Smooth muscle cell (in vitro differentiated cells): ENCODE measurements around the gene MICAL3. TPM values are rescaled to one million over a fixed set of nuclear protein-coding genes. Genes with fewer than 3 reads are reported as not detected.
"Not testable (repeated sequence)": the region's sequence is repeated elsewhere in the genome, so short reads cannot be mapped to it uniquely, and the experiment has no call there.

Experiments
- DNase-seq: peaks from one replicate; lab custom pipeline; 2025; ENCODE audit not compliant: unreplicated experiment; lab: John Stamatoyannopoulos, UW
- H2AFZ ChIP-seq: fragments of 200-600 bp; sonication (generic); 2 replicates; pipeline ENCODE4 v1.6.0; 2016; ENCODE audit warnings: antibody characterized with exemption, low read depth, mild to moderate bottlenecking
- H3F3A ChIP-seq: fragments of 200-600 bp; sonication (generic); 2 replicates; pipeline ENCODE4 v1.6.0; 2017; ENCODE audit warnings: antibody characterized with exemption, low read depth
- H3K27ac ChIP-seq: fragments of 200-600 bp; sonication (generic); 2 replicates; pipeline ENCODE4 v1.5.1; 2016; ENCODE audit warnings: low read depth, mild to moderate bottlenecking
- H3K27me3 ChIP-seq: fragments of 200-600 bp; sonication (generic); 2 replicates; pipeline ENCODE4 v1.6.1; 2016; ENCODE audit warnings: low read depth, mild to moderate bottlenecking
- H3K36me3 ChIP-seq: fragments of 200-600 bp; sonication (generic); 2 replicates; pipeline ENCODE4 v1.5.1; 2016; ENCODE audit warnings: low read depth
- H3K4me1 ChIP-seq: fragments of 200-600 bp; sonication (generic); 2 replicates; pipeline ENCODE4 v1.5.1; 2016; ENCODE audit warnings: low read depth
- H3K4me2 ChIP-seq: fragments of 200-600 bp; sonication (generic); 2 replicates; pipeline ENCODE4 v1.6.0; 2016; ENCODE audit warnings: mild to moderate bottlenecking
- H3K4me3 ChIP-seq: fragments of 200-600 bp; sonication (generic); 2 replicates; pipeline ENCODE4 v1.5.1; 2016; ENCODE audit warnings: mild to moderate bottlenecking
- H3K79me2 ChIP-seq: fragments of 200-600 bp; sonication (generic); 2 replicates; pipeline ENCODE4 v1.6.0; 2016; ENCODE audit warnings: low read depth, mild to moderate bottlenecking
- H3K9ac ChIP-seq: fragments of 200-600 bp; sonication (generic); 2 replicates; pipeline ENCODE4 v1.6.0; 2016; ENCODE audit warnings: low read depth
- H3K9me3 ChIP-seq: fragments of 200-600 bp; sonication (generic); replicated peaks from 2 replicates; pipeline ENCODE4 v1.5.1; 2016; ENCODE audit warnings: low read depth
- H4K20me1 ChIP-seq: fragments of 200-600 bp; sonication (generic); 2 replicates; pipeline ENCODE4 v1.6.0; 2016; ENCODE audit warnings: low read depth
- CTCF ChIP-seq: fragments of 200-600 bp; sonication (generic); IDR thresholded peaks from 2 replicates; pipeline ENCODE4 v1.5.1; 2017; ENCODE audit warnings: borderline replicate concordance, mild to moderate bottlenecking, antibody characterized with exemption; ENCODE audit not compliant: insufficient read depth, poor library complexity, severe bottlenecking
- WGBS: methylation state at CpG from one replicate; pipeline ENCODE4 v1.1.7; 2016; ENCODE audit warnings: low lambda C conversion rate; 5-methylcytosine and 5-hydroxymethylcytosine counted together
- polyA plus RNA-seq: library from polyadenylated mRNA; unstranded; fragments of >200 nt; fragmentation: Nextera tagmentation; extraction: Ambion mirVana; gene quantifications from 2 replicates; pipeline ENCODE4 v1.2.1, GENCODE V29; 2016
- total RNA-seq: library from RNA; depleted of rRNA; stranded (reverse); fragments of >200 nt; gene quantifications from 2 replicates; pipeline ENCODE4 v1.2.3, GENCODE V29; 2014

MICAL3 gene
- total and polyA plus RNA-seq, 2 experiments from 2014 or later: 3.1 to 28.6 TPM

GRCh38 chr22:17941471-17942406 lies 82.6 kb downstream of the MICAL3 start:
- peaks cover 97% of the 10 kb centered on the region for H4K20me1 ChIP-seq

GRCh38 chr22:17939579-17939978 lies 84.8 kb downstream of the MICAL3 start:
- 86% methylated on average over 4 of the region's 4 CpGs for WGBS
- peaks cover 12% of the 10 kb centered on the region for H3K4me1 ChIP-seq

More at GRCh38 chr22:17941471-17942406, 82.6 kb downstream of the MICAL3 start:
- no peak overlapping the region for H3K4me3 ChIP-seq
- no peak overlapping the region for H3K27ac ChIP-seq
- no peaks in the 10 kb centered on the region for H3K27me3 ChIP-seq
- H3K9me3 ChIP-seq: no peaks in the 10 kb centered on the region
- no peak for TF ChIP-seq CTCF
- H3F3A ChIP-seq: no peaks in the 10 kb centered on the region
- peaks cover 94% of the 10 kb centered on the region for H3K79me2 ChIP-seq
- no peak overlapping the region for H2AFZ ChIP-seq
- DNase-seq: no peak
- H3K36me3 ChIP-seq: no peaks in the 10 kb centered on the region
- 82% methylated on average over 18 of the region's 18 CpGs for WGBS
- no peak overlapping the region for H3K9ac ChIP-seq
- H3K4me1 ChIP-seq: peaks cover 25% of the 10 kb centered on the region
- H3K4me2 ChIP-seq: no peak overlapping the region

GRCh38 chr22:17939011-17939410 lies 85.3 kb downstream of the MICAL3 start:
- Histone ChIP-seq H3K27me3 (no peaks in the 10 kb centered on the region), H2AFZ (no peak overlapping the region), H3K4me2 (no peak overlapping the region), H3K9me3 (no peaks in the 10 kb centered on the region), H3F3A (no peaks in the 10 kb centered on the region), H3K36me3 (no peaks in the 10 kb centered on the region), H3K79me2 (peaks cover 92% of the 10 kb centered on the region), H3K27ac (no peak overlapping the region), H3K9ac (no peak overlapping the region), H3K4me1 (peaks cover 7% of the 10 kb centered on the region), H4K20me1 (peaks cover 74% of the 10 kb centered on the region), H3K4me3 (no peak overlapping the region)
- TF ChIP-seq CTCF: no peak
- no peak for DNase-seq
- 97% methylated on average over 3 of the region's 3 CpGs for WGBS

More at GRCh38 chr22:17939579-17939978, 84.8 kb downstream of the MICAL3 start:
- H4K20me1 ChIP-seq: peaks cover 79% of the 10 kb centered on the region
- no peak overlapping the region for H3K9ac ChIP-seq
- H3K27me3 ChIP-seq: no peaks in the 10 kb centered on the region
- DNase-seq: no peak
- no peaks in the 10 kb centered on the region for H3K9me3 ChIP-seq
- H2AFZ ChIP-seq: no peak overlapping the region
- H3K36me3 ChIP-seq: no peaks in the 10 kb centered on the region
- H3K4me3 ChIP-seq: no peak overlapping the region
- no peak for TF ChIP-seq CTCF
- no peaks in the 10 kb centered on the region for H3F3A ChIP-seq
- peaks cover 92% of the 10 kb centered on the region for H3K79me2 ChIP-seq
- no peak overlapping the region for H3K27ac ChIP-seq
- no peak overlapping the region for H3K4me2 ChIP-seq

GRCh38 chr22:17938484-17938924 lies 85.9 kb downstream of the MICAL3 start:
- 66% methylated on average over 8 of the region's 8 CpGs for WGBS
- Histone ChIP-seq H3K4me1 (peaks cover 3% of the 10 kb centered on the region), H3K27me3 (no peaks in the 10 kb centered on the region), H3K4me3 (no peak overlapping the region), H2AFZ (no peak overlapping the region), H3K9me3 (no peaks in the 10 kb centered on the region), H3K79me2 (peaks cover 92% of the 10 kb centered on the region), H3K4me2 (no peak overlapping the region), H3K27ac (no peak overlapping the region), H3F3A (no peaks in the 10 kb centered on the region), H4K20me1 (peaks cover 69% of the 10 kb centered on the region), H3K9ac (no peak overlapping the region), H3K36me3 (no peaks in the 10 kb centered on the region)
- DNase-seq: no peak
- TF ChIP-seq CTCF: no peak

GRCh38 chr22:17932457-17932856 lies 91.9 kb downstream of the MICAL3 start:
- 91% methylated on average over 2 of the region's 2 CpGs for WGBS
- H3K4me3 ChIP-seq, H3K27ac ChIP-seq, H3K36me3 ChIP-seq, H3K27me3 ChIP-seq, H2AFZ ChIP-seq, H3K4me2 ChIP-seq, H3K9ac ChIP-seq, H3F3A ChIP-seq, H3K9me3 ChIP-seq, H3K4me1 ChIP-seq, DNase-seq: not testable (repeated sequence)
- peaks cover 88% of the 10 kb centered on the region for H3K79me2 ChIP-seq
- H4K20me1 ChIP-seq: peaks cover 44% of the 10 kb centered on the region
